Skin of body (tissue), 2 donors: ENCODE data around the gene KDR. TPM values are rescaled to one million over a fixed set of nuclear protein-coding genes. Genes with fewer than 3 reads are reported as not detected.

Experiments
- DNase-seq: peaks from one replicate; lab custom pipeline; 2025; lab: John Stamatoyannopoulos, UW
- total RNA-seq: library from RNA; depleted of rRNA; stranded (reverse); fragments of >200 nt; gene quantifications from one replicate; pipeline ENCODE4 v1.2.3, GENCODE V29; 2014

The KDR gene
- total RNA-seq, 1 donor from 2014 or later: 32.4 TPM

DNA sequence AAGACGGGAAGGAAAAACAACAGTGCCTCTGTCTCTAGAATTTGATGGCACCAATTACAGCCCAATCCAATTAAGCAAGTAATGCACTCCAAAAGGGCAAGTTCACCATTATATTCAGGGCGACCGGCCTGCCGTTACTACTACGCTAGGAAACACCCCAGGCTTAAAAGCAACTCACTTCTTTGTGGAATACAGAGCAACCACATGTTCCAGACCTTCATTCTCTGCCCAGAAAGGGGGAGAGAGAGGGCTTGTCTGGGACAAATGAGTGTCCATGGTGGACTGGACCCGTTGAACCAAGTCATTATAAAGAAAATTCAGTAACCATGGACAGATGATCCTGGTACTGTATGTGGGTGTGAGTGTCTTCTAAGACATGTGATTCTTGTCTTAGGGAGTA lies 1.6 kb downstream of the KDR start:
- no peak for DNase-seq

DNA sequence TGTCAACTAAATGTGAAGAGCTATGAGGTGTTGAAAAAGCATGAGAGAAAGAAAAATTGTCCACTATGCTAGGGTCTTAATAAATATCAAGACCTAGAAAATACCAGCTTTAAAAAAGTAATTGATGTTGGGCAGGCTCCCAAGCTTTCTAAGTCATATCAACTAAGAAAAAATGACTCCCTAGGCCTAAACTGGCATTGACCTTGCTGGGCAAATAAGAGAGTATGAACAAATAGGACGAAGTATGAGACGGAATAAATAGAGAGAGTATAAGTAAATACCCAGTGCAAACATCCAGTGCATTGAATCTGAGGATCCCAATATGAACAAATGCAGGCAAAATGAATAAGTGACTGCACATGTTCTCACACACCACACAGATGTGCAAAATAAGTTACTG lies 3.2 kb downstream of the KDR start:
- no peak for DNase-seq

DNA sequence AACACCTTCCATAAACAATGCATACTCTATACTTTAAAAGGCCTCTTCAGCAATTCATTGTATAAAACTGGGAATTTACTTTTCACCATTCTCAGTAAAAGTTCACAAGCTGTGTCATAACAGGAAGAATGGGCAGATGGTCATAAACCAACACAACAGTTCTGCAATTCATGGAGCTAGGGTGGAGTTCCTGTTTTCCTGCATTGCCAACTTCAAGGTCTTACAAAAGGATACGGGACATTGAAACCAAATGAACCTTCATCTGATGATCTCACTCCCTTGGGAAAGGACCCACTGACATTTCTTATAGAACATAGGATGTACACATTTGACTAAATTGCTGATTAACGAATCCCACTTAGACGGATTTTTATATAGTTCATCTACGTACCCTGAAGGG lies 4.1 kb downstream of the KDR start:
- DNase-seq: peak; percentile 12

DNA sequence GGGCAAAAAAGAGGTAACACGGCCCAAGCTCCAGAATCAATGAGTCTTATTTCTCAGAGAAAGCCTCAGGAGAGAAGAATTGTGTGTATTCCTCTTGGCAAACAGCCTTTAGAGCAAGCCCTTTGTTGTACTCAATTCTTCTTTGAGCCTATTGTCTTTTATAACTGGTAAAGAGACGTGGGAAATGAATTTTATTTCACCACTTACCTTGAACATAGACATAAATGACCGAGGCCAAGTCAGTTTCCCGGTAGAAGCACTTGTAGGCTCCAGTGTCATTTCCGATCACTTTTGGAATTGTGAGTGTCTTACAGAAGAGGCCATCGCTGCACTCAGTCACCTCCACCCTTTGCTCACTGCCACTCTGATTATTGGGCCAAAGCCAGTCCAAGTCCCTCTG lies 7.0 kb downstream of the KDR start:
- no peak for DNase-seq

DNA sequence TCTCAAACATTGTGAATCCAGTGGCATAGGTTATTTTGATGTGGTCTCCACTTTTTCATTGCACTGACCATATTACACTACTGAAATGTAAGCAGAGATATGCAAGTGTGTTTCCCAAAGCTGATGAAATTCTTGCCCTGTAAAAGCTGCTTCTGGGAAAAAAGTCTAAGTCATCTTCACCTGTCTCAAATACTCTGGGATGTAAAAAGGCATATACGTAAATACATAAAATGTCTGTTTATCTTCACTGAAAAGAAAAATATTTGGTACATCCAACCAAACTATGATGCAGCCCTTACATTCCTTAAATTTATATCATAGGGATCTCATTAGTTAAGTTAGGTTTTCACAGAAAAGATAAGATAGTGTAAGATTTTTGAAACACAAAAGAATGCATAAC lies 7.9 kb downstream of the KDR start:
- no peak for DNase-seq

DNA sequence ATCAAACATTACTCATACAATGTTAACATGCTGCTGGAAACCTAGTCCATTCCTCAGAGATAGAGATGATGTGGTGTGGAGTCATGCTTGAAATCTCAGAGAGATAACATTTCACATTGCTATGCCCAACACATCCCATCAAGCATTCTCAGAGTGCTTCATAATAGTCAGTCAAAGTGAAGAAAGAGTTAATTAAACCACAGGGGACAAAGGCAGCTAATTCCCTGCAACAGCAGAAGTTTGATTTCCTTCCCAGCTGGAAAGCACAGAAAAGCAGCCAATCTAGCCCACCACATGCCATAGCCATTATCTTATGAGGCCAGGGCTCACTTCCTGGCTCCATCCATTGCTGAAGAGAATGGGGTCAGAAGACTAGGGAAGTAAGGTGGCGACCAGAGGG lies 8.9 kb downstream of the KDR start:
- DNase-seq: no peak

DNA sequence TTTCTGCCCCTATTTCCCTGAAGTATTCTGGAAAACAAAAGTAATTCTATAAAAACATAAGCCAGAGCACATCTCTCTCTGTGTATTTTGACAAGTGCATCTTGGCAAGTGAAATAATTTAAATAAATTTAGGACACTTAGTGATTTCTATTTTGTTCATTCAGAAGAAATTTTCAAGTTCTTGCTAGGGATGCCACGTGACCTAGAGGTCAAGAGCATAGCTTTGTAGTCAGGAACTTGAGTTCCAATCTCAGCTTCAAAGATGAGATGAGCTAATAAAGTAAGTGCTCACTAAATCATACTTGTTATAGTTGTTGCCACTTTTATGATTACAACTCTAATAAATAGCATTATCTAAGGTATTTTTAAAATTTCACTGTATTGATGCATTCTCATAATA lies 13.8 kb downstream of the KDR start:
- DNase-seq: no peak

DNA sequence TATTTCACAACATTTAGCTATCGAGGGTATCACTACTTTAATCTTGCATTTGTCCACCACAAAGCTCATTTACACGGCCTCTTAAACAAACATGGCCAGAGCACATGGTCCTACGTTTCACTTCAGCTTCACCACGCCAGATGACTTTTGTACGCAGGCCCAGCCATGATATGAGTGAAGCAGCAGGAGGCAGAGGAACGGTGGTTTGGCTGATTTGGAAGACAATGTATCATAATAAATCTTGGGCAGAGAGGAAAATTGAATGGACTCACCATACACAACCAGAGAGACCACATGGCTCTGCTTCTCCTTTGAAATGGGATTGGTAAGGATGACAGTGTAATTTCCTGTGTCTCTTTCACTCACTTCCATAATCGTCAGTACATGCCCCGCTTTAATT lies 15.3 kb downstream of the KDR start:
- DNase-seq: no peak

DNA sequence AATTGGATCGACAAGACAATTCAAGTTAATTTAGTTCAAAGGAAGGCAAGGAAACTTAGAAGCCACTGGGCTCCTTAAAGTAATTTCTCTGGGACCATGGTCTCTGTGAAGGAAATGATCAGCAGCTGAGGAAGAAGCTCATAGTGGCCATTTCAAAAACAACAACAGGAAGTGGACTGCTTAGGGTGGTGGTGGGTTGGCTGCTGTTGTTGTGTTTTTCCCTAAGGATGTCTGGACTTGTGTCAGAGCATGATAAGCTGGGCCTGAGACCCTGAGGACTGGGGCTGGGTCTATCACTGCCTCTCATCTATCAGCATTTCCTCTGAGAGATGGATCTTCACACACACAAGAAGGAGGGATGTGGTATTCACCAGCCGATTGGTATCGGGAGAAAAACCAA lies 18.3 kb downstream of the KDR start:
- no peak for DNase-seq

DNA sequence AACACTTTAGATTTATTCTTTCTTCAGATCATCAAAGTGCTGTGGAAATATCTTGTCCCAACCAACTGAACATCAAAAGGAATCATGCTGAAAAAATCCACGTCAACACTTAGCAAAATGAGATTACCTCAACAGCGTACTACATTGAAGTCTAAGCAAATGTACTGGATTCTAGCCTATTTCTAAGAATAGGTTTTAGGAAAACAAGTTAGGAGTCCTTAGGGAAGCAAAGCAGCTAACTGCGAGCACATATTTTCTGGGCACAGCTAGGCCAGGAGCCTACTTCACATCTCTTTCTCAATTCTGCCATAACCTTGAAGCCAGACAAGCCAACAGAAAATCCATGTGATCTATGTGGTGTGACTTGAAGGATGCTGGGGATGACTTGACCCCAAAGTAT lies 22.2 kb downstream of the KDR start:
- no peak for DNase-seq

DNA sequence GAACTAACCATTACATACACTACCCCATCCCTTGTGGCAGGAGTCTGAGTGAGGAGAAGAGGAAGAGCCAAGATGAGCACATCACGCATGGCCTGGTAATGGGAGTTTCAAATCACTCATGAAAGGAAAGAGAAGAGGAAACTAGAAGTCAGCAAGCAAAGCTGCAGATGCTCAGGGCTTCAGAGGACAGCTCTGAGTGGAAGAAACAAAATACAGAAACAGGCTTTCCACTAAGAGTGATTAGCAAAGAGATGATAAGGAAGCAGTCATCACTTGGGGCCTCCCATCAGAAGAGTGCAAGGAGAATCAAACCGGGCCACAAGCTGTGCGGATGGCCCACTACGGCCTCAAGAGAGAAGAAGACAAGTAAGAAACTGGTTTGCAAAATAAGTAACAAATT lies 25.6 kb downstream of the KDR start:
- DNase-seq: no peak

DNA sequence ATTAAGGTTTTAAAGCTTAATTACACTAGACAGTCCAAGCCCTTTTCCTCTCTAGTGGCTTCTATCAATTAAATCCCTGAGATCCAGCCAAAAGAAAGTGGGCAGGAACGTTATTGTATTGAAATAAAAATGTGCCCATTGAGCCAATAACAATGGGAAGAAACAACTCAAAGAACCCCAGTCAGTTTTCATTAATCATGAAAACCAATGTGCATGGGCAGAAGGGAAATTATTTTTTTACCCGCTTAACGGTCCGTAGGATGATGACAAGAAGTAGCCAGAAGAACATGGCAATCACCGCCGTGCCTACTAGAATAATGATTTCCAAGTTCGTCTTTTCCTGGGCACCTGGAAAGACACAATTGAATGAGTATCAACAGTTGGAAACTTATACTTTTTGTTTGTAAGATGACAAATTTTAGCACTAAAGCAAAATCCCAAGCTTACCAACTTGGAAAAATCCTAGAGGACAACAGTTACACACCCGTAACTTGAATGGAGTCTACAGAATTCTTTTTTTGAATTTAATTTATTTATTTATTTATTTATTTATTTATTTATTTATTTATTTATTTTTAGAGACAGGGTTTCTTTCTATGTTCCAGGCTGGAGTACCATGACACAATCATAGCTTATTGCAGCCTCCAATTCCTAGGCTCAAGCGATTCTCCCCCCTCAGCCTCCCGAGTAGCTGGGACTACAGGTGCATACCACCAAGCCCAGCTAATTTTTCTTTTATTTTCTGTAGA lies 26.8 kb downstream of the KDR start:
- no peak for DNase-seq

DNA sequence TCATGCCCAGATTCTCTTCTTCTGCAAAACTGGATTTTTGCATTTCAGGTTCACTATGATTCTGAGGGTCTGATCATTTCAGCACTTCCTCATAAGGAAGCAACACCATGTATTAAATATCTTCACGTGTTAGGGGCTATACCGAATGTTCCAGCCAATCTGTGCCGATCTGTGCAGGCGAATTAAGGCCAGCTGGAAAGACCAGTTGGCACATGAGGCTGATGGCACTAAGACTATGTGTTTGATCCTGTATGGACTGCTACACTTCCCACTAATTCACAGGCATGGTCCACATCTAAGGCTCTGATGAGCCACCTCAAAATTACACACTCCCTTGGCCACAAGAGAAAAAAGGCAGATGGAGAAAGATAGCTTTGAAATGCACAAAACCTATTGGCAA lies 28.8 kb downstream of the KDR start:
- no peak for DNase-seq

DNA sequence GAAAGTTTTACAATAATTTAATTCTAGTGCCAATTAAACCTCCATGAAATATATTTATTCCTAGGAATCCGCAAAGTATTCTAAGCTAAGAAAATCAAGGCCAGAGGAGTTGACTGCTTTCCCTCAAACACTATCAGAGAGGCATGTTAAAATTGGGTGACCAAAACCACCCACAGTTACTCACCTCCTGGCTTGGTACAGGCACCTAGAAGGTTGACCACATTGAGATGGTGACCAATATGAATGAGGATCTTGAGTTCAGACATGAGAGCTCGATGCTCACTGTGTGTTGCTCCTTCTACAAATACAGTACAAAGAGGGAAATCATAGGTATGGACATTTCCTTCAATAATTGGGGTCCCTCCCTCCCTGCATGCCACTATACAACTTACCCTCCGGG lies 29.4 kb downstream of the KDR start:
- no peak for DNase-seq

DNA sequence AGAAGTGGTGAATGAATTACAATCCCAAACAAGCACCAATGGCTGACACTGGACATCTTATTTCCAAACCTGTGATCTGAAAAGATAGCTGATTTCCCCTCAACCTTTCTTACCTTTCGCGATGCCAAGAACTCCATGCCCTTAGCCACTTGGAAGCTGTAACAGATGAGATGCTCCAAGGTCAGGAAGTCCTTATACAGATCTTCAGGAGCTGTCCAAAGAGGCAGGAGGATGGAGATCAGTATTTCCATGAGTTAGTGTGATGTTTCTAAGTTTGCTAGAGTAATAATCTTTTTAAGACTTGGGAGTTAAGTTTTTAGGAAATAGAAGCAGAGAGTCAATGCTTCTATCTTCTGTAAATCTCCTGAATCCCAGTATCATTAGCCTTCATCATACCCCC lies 32.9 kb downstream of the KDR start:
- DNase-seq: no peak

DNA sequence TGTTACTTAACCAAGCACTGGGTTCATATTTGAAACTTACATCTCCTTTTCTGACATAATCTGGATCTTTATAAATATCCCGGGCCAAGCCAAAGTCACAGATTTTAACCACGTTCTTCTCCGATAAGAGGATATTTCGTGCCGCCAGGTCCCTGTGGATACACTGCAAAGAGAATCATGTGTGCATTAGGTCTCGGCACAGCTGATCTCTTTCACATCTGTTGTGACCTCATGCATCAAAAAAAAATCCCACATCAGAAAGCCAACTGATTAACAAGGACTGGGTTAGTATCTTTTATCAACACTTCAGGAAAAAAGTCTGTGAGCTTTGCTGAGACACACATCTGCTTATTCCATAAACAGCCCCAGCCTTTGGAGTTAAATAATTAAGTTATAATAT lies 35.5 kb downstream of the KDR start:
- DNase-seq: no peak

DNA sequence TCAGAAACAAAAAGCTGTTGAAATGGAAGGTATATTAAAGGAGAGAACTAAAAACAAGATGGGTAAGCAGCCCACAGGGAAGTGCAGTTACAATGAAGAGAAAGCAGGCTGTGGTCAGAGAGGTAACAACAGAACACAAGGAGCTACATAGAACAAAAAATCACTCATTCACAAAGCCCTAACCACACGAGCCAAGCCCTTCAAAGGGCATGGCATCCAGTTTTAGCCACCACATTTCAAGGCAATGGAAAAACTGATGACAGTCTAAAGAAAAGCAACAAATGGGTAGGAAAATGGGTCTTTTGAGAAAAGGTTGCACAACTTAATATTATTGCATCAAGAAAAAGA lies 37.5 kb downstream of the KDR start:
- DNase-seq: no peak

DNA sequence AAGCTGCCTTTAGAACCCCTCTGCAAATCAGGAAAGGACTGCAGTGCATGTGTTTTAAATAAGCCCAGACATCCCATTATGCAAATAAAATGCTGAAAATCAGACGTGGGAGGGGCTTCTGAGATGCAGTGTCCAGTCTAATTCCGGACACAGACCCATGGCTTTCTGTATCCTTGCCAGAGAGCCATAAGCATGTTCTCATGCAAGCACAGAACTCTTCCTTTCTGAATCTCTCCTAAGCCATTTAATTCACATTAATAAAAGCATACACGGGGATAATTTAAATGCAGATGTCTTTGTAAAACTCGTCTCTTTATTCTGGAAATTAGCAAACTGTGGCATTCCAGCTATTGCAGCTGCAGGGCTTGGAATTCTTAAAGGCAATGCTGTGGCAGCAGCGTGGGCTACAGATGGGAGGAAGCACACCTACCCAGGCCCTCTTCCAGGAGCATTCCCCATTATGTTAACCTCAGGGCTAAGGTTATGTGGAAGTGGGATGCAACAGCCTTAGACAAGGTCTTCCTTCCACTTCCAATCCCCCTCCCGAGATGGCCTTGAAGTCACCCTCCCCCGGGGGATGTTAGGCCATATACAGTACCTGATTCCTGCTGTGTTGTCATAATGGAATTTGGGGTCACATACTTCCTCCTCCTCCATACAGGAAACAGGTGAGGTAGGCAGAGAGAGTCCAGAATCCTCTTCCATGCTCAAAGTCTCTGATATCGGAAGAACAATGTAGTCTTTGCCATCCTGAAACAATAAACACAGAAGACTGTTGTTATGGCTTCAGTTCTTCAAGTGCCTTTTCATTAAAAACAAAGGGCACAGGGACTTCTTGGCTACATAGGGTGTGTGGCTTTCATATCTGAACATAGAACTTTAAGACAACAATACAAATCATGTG lies 38.1 kb downstream of the KDR start:
- DNase-seq: peak; percentile 9

DNA sequence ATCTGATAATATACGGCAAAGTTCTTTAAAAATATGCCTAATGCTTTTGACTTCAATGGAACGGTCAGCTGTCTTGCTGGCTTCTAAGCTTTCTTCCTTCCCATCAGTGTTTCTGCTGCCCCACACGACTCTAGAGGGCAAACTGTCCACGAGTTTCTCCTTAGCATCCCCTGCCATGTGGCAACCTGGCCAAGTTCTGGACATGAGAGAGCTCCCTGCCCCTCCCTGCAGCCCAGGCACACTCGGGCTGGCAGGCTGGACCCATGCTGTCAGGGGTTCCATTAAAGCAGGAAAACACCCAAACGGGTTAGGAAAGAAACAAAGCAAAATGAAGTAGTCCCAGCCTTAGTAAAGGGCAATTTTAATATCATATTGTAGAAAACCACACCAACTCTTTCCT lies 38.8 kb downstream of the KDR start:
- no peak for DNase-seq

DNA sequence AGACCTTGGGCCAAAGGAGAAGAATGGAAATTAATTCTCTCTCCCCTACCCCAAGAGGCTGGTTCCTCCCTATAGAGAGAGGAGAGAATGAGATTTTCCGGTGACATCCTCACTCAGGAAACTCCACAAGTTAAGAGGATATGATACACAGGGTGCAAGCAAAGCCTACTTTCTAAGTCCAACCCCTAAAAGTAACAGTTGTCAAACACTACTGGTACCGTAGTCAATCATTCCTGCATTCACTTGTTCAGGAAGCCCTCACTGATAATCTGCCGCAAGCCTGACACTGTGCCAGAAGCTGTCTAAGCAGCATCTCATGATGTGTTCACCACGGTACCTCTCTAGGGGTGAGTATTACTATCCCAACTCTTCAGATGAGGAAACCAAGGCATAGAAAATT lies 41.7 kb downstream of the KDR start:
- DNase-seq: no peak

DNA sequence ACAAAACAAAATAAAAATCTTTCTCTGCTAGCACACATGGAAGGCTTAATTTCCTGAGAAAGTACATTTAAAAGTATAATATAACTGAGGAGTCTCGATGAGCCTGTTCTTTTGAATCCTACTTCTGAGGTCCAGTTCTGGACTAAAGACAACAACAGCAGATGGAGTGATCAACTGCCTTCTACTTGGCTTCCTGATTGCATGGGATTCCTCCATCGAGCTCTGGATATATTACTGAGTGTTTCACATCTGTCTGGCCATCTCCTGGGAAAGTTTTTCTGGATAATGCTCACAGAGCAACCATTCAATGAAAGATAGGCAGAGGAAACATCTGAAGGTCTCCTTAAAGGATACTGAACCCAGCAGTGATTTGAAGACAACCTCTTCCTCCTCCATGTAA lies 42.6 kb downstream of the KDR start:
- no peak for DNase-seq

DNA sequence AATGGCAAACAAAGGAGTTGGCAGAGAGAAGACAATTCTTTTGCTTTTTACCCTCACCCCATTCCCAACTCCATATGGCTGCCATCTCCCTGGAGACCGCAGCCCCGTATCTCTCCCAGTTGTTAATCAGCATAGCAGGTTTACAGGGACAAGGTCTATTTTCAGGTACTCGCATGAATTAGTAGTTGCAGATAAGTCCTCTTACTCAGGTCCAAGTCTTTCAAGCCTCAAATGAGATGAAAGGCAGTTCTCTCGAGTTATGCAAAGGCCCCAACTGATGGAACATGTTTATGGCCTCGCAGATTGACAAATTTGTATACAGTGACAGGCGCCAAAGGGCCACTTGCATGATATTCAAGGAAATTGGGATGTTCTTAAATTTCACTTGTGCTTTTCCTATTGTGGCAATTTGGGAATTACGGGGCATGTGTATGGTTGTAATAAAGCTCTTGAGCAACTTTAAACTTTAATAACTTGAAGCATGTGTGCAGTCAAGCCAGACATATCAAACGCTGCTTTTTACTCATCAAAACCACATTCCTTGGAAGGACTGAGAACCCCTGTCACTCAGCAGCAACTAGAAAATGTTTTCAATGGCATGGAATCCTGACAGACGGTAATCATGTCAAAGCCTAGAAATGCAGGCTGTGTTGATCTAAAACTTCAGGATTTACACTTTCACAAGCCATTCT lies 45.1 kb downstream of the KDR start:
- DNase-seq: peak; percentile 29
